NK-92 treated with Interleukin-12 subunit alpha and Interleukin-12 subunit beta, amount 100 ng/mL, for 24 hours (cell line): ENCODE results near the gene NUDT17.
A peak's percentile ranks its signal among the peaks of the same experiment; 100 is the strongest.

Experiments
- DNase-seq: peaks from one replicate; lab custom pipeline; 2025; lab: John Stamatoyannopoulos, UW

NUDT17 gene

DNA sequence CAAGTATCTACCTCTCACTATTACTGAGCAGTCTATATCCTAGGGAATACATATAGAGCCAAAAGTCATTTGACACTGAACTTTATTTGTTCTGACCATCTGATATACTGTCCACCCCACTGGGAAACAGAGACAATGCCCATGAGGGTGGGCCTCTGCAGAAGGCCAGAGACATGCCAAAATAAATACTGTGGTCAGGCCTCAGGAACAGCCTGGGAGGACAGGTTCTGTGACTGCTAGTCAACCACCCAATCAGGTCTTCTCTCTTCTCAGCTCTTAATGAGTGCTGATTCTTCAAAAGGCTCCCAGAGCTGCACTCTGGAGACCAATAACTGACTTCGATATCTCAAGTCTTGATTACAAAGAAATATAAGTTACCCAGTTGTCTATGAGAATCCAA, 45.7 kb downstream of the NUDT17 start:
- DNase-seq, result no peak

DNA sequence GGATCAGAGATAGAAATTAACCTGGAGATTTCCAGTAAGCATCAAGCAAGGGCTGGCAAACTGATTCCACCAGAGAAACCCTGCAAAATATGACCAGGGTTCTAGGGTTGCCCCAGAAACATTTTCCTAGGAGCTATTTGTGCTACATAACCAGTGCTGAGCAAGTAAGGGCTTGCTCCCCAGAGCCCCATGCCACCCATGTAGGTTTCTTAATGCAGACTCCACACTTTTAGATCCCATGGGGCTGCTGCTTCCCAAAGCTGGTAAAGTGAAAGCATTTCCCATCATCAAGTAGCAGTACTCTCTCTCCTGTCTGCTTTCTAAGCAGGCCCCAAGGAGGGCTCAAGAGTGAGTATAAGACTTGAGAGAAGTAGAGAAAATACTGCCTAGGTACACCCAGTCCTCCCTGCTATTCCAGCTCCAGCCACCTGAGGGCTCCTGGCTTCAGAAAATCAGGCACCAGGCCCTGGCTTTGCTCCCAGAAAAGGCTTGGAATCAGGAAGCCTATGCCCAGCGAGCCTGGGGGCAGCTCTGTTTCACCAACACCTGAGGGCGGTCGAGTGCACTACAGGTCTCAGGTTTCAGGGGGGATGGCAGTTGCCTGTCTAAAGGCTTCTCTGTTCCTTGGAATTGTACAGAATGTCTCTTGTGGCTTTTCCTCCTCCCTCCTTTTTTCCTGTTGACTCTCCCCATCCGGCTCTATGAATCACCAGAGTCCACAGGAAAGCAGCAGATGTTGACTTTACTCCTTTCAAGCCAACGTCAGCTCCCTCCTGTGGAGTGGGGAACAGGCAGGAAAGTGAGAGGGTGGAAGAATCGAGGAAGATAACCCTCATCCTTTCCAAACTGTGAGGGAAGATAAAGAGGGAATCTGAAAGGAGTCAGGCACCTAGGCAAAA, 46.4 kb downstream of the NUDT17 start:
- peak; percentile 22 for DNase-seq

- no peak for DNase-seq
Measured at GRCh38 chr1:145892486-145893087, 47.2 kb downstream of the NUDT17 start.

GRCh38 chr1:145893306-145894055, 48.1 kb downstream of the NUDT17 start:
- no peak for DNase-seq

DNA sequence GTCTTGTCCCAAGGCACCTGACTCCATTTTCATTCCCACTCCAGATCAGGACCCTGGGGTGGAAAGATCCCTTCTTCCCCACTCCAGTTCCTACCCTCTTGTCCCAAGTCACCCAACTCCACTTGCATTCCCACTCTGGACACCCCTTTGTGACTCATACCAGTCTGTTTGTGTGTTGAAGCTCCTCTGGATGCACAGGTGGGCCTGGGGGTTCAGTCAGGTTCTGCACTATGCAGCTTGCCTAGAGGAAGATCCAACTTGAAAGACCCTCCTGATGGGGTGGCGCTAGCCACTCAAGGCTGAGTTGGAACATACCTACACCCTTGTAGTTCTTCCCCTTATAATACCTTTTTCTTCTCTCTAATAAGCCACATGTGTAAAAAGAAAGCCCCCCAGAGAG, 50.0 kb downstream of the NUDT17 start:
- no peak for DNase-seq

GRCh38 chr1:145897969-145898368, 52.5 kb downstream of the NUDT17 start:
- no peak for DNase-seq
